ENCODE data around the gene CNOT6. TPM values are rescaled to one million over a fixed set of nuclear protein-coding genes. Genes with fewer than 3 reads are reported as not detected.

CNOT6 gene
- total RNA-seq, 1 experiment from 2014 or later = 73.1 TPM

- no peaks in the 10 kb centered on the region for H3K9me3 Mint-ChIP-seq (ENCODE audit: unreplicated experiment)
Measured at GRCh38 chr5:180521101-180521500, 26.9 kb downstream of the CNOT6 start.

GRCh38 chr5:180521591-180521990 lies 27.4 kb downstream of the CNOT6 start:
- Mint-ChIP-seq H3K4me1 (ENCODE audit: insufficient read depth, unreplicated experiment) (peaks cover 52% of the 10 kb centered on the region), H3K4me3 (ENCODE audit: unreplicated experiment) (no peak overlapping the region), H3K36me3 (ENCODE audit: insufficient read depth, unreplicated experiment) (peaks cover 13% of the 10 kb centered on the region), H3K27me3 (ENCODE audit: insufficient read depth, unreplicated experiment) (no peaks in the 10 kb centered on the region), H3K9me3 (ENCODE audit: unreplicated experiment) (no peaks in the 10 kb centered on the region), H3K27ac (ENCODE audit: low read depth, unreplicated experiment) (peak overlapping the region; percentile 71)
- no peak for DNase-seq (ENCODE audit: unreplicated experiment)
- no peak for TF ChIP-seq CTCF (IDR thresholded peaks at IDR 0.05; ENCODE audit: unreplicated experiment)
- BruUV-seq (replicated peaks) = no TSS peak
- ChIA-PET CTCF (interaction anchor here (2.6 kb wide), 1 partner anchor 50 kb away, joined by 12 read pairs; no protein-coding TSS in a partner anchor), POLR2A (interaction anchor here (0.8 to 2.2 kb wide), 5 partner anchors 18 to 59 kb away, joined by 3 to 7 read pairs (median 3); no protein-coding TSS in a partner anchor)
- intact Hi-C loops (cut with micrococcal nuclease) = no loop called here

More at GRCh38 chr5:180521101-180521500, 26.9 kb downstream of the CNOT6 start:
- CTCF ChIA-PET = interaction anchor here (0.9 to 2.6 kb wide), 2 partner anchors 20 to 50 kb away, joined by 3 to 12 read pairs; no protein-coding TSS in a partner anchor
- TF ChIP-seq CTCF (IDR thresholded peaks at IDR 0.05; ENCODE audit: unreplicated experiment) = no peak
- peaks cover 17% of the 10 kb centered on the region for H3K36me3 Mint-ChIP-seq (ENCODE audit: insufficient read depth, unreplicated experiment)
- H3K4me3 Mint-ChIP-seq (ENCODE audit: unreplicated experiment) = no peak overlapping the region
- peak overlapping the region; percentile 71 for H3K27ac Mint-ChIP-seq (ENCODE audit: low read depth, unreplicated experiment)
- DNase-seq (ENCODE audit: unreplicated experiment) = no peak
- BruUV-seq (replicated peaks) = no TSS peak
- H3K27me3 Mint-ChIP-seq (ENCODE audit: insufficient read depth, unreplicated experiment) = no peaks in the 10 kb centered on the region
- intact Hi-C loops (cut with micrococcal nuclease) = no loop called here
- POLR2A ChIA-PET = interaction anchor here (0.8 to 2.2 kb wide), 6 partner anchors 17 to 59 kb away, joined by 3 to 7 read pairs (median 3); no protein-coding TSS in a partner anchor
- H3K4me1 Mint-ChIP-seq (ENCODE audit: insufficient read depth, unreplicated experiment) = peaks cover 48% of the 10 kb centered on the region

GRCh38 chr5:180522330-180522729 lies 28.2 kb downstream of the CNOT6 start:
- peaks cover 10% of the 10 kb centered on the region for H3K36me3 Mint-ChIP-seq (ENCODE audit: insufficient read depth, unreplicated experiment)
- H3K27me3 Mint-ChIP-seq (ENCODE audit: insufficient read depth, unreplicated experiment) = no peaks in the 10 kb centered on the region
- CTCF ChIA-PET = interaction anchor here (0.9 to 2.6 kb wide), 3 partner anchors 51 to 228 kb away, joined by 3 to 12 read pairs (median 3); no protein-coding TSS in a partner anchor
- no peak for TF ChIP-seq CTCF (IDR thresholded peaks at IDR 0.05; ENCODE audit: unreplicated experiment)
- no peaks in the 10 kb centered on the region for H3K9me3 Mint-ChIP-seq (ENCODE audit: unreplicated experiment)
- peak overlapping the region; percentile 67 for H3K27ac Mint-ChIP-seq (ENCODE audit: low read depth, unreplicated experiment)
- POLR2A ChIA-PET = interaction anchor here (0.9 to 2.2 kb wide), 4 partner anchors 10 to 58 kb away, joined by 3 to 7 read pairs (median 4); no protein-coding TSS in a partner anchor
- H3K4me3 Mint-ChIP-seq (ENCODE audit: unreplicated experiment) = no peak overlapping the region
- intact Hi-C loops (cut with micrococcal nuclease) = no loop called here
- no TSS peak for BruUV-seq (replicated peaks)
- peaks cover 52% of the 10 kb centered on the region for H3K4me1 Mint-ChIP-seq (ENCODE audit: insufficient read depth, unreplicated experiment)
- DNase-seq (ENCODE audit: unreplicated experiment) = no peak

- DNase-seq (ENCODE audit: unreplicated experiment) = no peak
- H3K27ac Mint-ChIP-seq (ENCODE audit: low read depth, unreplicated experiment) = peak overlapping the region; percentile 67
Measured at GRCh38 chr5:180523629-180524466, 29.7 kb downstream of the CNOT6 start.

More at GRCh38 chr5:180523629-180524466, 29.7 kb downstream of the CNOT6 start:
- Mint-ChIP-seq H3K9me3 (ENCODE audit: unreplicated experiment) (no peaks in the 10 kb centered on the region), H3K36me3 (ENCODE audit: insufficient read depth, unreplicated experiment) (peaks cover 11% of the 10 kb centered on the region), H3K27me3 (ENCODE audit: insufficient read depth, unreplicated experiment) (no peaks in the 10 kb centered on the region), H3K4me1 (ENCODE audit: insufficient read depth, unreplicated experiment) (peaks cover 44% of the 10 kb centered on the region), H3K4me3 (ENCODE audit: unreplicated experiment) (peak overlapping the region; percentile 13)
- no peak for TF ChIP-seq CTCF (IDR thresholded peaks at IDR 0.05; ENCODE audit: unreplicated experiment)
- intact Hi-C loops (cut with micrococcal nuclease) = no loop called here
- POLR2A ChIA-PET = interaction anchor here (0.6 to 2.6 kb wide), 5 partner anchors 9 to 179 kb away, joined by 3 to 15 read pairs (median 3); no protein-coding TSS in a partner anchor
- no TSS peak for BruUV-seq (replicated peaks)
- CTCF ChIA-PET = interaction anchor here (0.5 to 1.0 kb wide), 6 partner anchors 13 to 396 kb away, joined by 3 to 7 read pairs (median 3); no protein-coding TSS in a partner anchor
